HG02884 (cell line): ENCODE measurements around the gene UGGT2.

Experiments
- ATAC-seq: cut with Tn5 transposase; IDR thresholded peaks from one replicate; pipeline ENCODE4 v1.9.1; 2021; ENCODE audit warnings: mild to moderate bottlenecking, moderate library complexity; ENCODE audit not compliant: unreplicated experiment

The UGGT2 gene

DNA sequence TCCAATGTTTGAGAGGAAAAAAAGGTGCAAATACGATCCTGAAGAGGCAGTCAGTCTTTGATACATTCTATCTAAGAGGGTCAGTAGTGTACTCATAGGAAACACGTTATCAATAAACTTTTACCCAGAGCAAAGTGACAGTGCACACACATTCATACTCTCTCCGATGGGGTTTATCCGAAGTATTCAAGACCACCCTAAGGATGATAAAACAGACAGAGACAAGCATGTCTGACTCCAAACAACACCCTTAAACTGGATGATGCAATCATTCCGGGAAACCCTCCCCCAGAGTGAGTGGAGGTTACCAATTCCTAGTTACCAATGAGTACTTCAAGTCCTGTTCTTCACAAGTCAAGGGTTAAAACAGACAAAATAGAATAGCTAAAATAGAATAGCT lies 297.1 kb downstream of the UGGT2 start:
- no peak for ATAC-seq

DNA sequence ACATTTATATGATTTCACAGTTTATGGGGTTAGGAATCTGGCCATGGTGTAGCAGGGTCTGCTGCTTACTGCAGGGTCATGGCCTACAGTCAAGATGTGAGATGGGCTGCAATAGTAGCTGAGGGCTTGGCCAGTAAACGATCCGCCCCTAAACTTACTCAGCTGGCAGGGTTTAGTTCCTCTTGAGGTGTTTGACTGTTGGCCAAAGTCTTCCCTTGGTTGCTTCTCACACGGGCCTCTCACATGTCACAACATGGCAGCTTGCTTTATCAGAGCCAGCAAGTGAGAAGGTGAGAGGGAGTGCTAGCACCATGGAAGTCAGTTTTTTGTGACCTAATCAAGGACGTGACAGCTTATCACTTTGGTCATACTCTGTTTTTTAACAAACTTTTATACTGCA lies 299.1 kb downstream of the UGGT2 start:
- no peak for ATAC-seq

DNA sequence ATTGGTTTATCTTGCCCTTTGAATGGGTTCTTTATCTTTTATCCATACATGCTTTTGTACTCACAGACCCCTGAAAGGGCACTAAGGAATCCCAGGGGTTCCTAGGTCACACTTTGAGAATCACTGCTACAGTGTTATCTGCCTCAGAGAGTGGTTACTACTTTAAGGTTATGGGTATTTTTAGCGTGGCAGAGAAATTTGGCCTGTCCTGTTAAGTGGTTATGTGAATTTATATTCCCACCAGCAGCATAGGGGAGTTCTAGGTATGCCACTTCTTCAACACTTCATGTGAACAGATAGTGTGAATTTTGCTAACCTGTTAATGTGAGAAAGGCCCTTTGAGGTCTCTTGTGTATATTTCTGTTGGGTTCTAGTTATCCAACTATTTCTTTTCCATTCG lies 300.5 kb downstream of the UGGT2 start:
- no peak for ATAC-seq
